ENCODE data around the gene POP4.

The POP4 gene

DNA sequence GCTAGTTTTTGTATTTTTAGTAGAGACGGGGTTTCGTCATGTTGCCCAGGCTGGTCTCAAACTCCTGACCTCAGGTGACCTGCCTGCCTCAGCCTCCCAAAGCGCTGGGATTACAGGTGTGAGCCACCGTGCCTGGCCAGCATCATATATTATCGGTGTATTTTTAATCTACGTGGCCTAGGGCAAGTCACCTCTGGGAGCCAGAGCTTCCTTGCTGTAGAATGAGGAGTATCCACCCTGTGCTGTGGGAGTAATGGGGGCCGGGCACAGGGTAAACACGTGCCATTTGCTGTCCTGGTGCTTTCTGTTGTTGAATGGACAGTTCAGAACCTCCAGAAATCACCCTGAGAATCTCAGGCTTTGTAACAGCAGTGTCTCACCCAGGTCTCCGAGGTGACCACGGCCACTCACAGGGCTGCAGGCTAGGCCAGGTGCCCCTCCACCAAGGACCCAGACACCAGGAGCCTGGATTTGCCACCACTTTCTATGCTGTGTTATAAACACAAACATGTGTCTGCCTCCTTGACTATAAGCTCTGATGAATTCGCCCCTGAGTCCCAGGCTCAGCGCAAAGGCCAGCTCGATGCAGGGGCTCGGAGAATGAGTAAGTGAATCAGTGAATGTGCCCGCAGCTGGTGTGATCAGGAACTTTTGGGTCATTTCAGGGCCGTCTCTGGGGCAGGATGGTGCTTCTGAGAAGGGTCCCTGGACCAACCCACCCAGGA is 22.7 kb downstream of the POP4 start:
- DNase-seq (ENCODE audit: insufficient read length, low spot score) (no peak), FAIRE-seq (no peak)

GRCh38 chr19:29629836-29630534 is 23.9 kb downstream of the POP4 start:
- DNase-seq (ENCODE audit: insufficient read length, low spot score) (no peak), FAIRE-seq (no peak)

GRCh38 chr19:29630655-29631054 is 24.6 kb downstream of the POP4 start:
- DNase-seq (ENCODE audit: insufficient read length, low spot score) (no peak), FAIRE-seq (no peak)

DNA sequence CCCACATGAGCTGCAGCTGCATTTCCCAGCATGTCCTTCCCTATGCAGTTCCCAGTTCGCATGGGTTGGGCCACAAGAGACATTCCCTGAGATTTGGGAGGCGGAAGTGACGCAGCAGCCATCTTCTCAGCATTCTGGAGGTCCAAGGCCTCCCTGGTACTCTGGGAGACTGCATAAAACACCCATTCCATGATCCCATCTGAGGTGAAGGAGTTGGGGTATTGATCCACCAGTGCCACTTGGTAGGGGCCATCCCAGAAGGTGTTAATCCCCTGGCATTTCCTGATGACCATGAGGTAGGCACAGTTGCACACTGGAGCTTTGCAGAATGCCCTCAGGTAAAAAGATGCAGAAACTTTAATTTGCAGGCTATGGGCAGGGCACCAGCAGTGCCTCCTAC is 25.4 kb downstream of the POP4 start:
- FAIRE-seq (no peak), DNase-seq (ENCODE audit: insufficient read length, low spot score) (no peak)

GRCh38 chr19:29634002-29634401 is 27.9 kb downstream of the POP4 start:
- DNase-seq (ENCODE audit: insufficient read length, low spot score), result no peak
- no peak for FAIRE-seq

GRCh38 chr19:29634423-29635130 is 28.5 kb downstream of the POP4 start:
- DNase-seq (ENCODE audit: insufficient read length, low spot score) (no peak), FAIRE-seq (no peak)

- no peak for FAIRE-seq
- no peak for DNase-seq (ENCODE audit: insufficient read length, low spot score)
These were observed 29.9 kb downstream of the POP4 start for GRCh38 chr19:29635963-29636362.

- FAIRE-seq (no peak), DNase-seq (ENCODE audit: insufficient read length, low spot score) (no peak)
These were observed 30.7 kb downstream of the POP4 start for GRCh38 chr19:29636553-29637360.

GRCh38 chr19:29639086-29639485 is 33.0 kb downstream of the POP4 start:
- FAIRE-seq, result no peak
- DNase-seq (ENCODE audit: insufficient read length, low spot score), result no peak

GRCh38 chr19:29640231-29640630 is 34.1 kb downstream of the POP4 start:
- FAIRE-seq (no peak), DNase-seq (ENCODE audit: insufficient read length, low spot score) (no peak)

- FAIRE-seq, result no peak
These were observed 35.5 kb downstream of the POP4 start for GRCh38 chr19:29641597-29641996.

DNA sequence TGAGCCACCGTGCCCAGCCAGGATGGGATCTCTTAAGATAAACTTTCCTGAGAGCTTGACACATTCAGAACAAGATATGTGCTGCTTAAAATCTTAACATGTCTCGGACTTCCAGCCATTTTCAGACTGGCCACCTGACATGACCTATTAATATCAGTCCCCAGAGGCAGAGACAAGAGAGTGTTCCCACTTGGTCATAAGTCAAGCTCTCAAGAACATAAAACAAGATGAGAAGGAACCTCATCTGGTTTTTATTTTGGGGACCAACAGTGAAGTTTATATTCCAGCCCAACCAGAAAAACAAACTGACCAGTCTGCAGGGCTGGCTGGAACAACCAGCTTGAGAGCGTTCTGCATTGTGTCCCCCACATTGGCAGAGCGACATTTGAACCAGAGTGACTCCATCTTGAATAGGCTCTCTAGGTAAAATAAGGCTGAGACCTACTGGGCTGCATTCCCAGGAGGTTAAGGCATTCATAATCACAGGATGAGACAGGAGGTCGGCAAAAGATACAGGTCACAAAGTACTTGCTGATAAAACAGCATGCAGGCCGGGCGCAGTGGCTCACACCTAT is 37.4 kb downstream of the POP4 start:
- FAIRE-seq, result no peak
- DNase-seq (ENCODE audit: insufficient read length, low spot score), result no peak

More at GRCh38 chr19:29641597-29641996, 35.5 kb downstream of the POP4 start:
- DNase-seq (ENCODE audit: insufficient read length, low spot score), result no peak

GRCh38 chr19:29644210-29644609 is 38.1 kb downstream of the POP4 start:
- FAIRE-seq (no peak), DNase-seq (ENCODE audit: insufficient read length, low spot score) (no peak)

GRCh38 chr19:29645491-29645867 is 39.4 kb downstream of the POP4 start:
- no peak for DNase-seq (ENCODE audit: insufficient read length, low spot score)
- no peak for FAIRE-seq

DNA sequence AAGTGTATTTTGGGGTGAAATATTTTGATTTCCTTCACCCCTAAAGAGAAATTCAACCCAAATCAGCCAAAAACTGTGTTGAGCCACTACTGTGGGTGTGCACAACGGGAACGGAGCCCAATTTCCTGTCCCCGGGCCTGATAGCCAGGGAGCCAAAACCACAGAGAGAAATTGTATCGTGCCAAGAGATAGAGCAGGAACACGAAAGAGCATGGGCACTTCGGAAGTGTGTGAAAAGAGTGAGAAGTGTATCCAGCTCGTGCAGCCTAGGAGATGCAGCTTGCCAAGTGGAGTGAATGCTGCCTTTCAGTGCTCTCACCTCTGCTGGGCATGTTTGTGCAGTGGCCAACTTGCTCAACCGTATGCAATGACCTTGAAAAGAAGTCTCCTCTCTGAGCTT is 39.8 kb downstream of the POP4 start:
- DNase-seq (ENCODE audit: insufficient read length, low spot score) (no peak), FAIRE-seq (no peak)

DNA sequence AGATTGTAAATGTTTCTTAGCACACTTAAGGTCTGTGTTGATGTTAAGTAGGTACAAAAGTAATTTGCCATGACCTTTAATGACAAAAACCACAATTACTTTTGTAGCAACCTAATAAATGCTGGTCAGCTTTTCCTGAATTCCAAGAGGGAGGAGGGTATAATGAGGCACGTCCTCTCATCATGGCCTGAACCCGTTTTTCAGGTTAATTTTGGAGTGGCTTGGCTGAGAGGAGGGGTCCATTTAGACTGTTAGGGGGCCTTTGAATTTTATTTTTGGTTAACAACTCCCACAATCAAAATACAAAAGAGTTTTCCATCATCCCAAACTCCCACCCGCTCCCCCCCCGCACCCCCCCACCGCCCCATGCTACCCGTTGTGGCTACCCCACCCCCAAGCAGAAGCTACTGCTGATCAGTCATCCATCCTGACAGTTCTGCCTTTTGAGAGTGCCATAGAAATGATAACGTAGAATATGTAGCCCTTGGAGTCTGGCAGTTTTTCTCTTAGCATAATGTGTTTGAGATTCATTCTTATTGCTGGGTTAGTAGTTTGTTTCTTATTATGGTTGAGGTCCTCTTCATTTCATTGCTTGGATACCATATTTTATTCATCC is 44.8 kb downstream of the POP4 start:
- no peak for FAIRE-seq
- DNase-seq (ENCODE audit: insufficient read length, low spot score), result no peak

GRCh38 chr19:29651622-29652394 is 45.7 kb downstream of the POP4 start:
- FAIRE-seq (no peak), DNase-seq (ENCODE audit: insufficient read length, low spot score) (no peak)

- DNase-seq (ENCODE audit: insufficient read length, low spot score) (no peak), FAIRE-seq (no peak)
These were observed 47.3 kb downstream of the POP4 start for GRCh38 chr19:29653398-29653797.

GRCh38 chr19:29655648-29656335 is 49.7 kb downstream of the POP4 start:
- FAIRE-seq (no peak), DNase-seq (ENCODE audit: insufficient read length, low spot score) (no peak)

Measured in HTR-8/SVneo (cell line).